Pancreas (tissue), 10 donors: Measurements from ENCODE around the gene WDCP. TPM values are rescaled to one million over a fixed set of nuclear protein-coding genes. Genes with fewer than 3 reads are reported as not detected.
A peak's percentile ranks its signal among the peaks of the same experiment; 100 is the strongest.

Experiments
- ATAC-seq, 4 donors: fragments of 200-7000 bp; cut with Tn5 transposase; one replicate each; pipeline versions ENCODE4 v1.8.0 to v1.9.1; 2020; ENCODE audit warnings: mild to moderate bottlenecking in 4 of 4, moderate library complexity in 4 of 4
- DNase-seq, 6 donors: peaks; one replicate each; pipeline ENCODE4 v3.0.0-alpha.2; 2020
- FAIRE-seq: peaks from 2 replicates; lab custom pipeline; 2012; peaks lifted over from hg19 to GRCh38; lab: Jason Lieb, UNC
- H3K27ac ChIP-seq, 4 donors: fragments of 200-600 bp; sonication (generic); 1 replicate in 3 of 4; 2 replicates in 1 of 4; pipeline versions ENCODE4 v1.5.0 to v1.8.0; 2020
- H3K27me3 ChIP-seq, 4 donors: fragments of 200-600 bp; one replicate each; pipeline ENCODE4 v1.8.0; 2021
- H3K36me3 ChIP-seq, 3 donors: fragments of 200-600 bp; sonication (generic) in 1 of 3; one replicate each; pipeline versions ENCODE4 v1.5.0 to v1.8.0; 2020 to 2021
- H3K4me1 ChIP-seq, 3 donors: fragments of 200-600 bp; one replicate each; pipeline ENCODE4 v1.8.0; 2021
- H3K4me3 ChIP-seq, 4 donors: fragments of 200-600 bp; sonication (generic) in 2 of 4; one replicate each; pipeline versions ENCODE4 v1.5.0 to v1.8.0; 2020 to 2021
- H3K9me3 ChIP-seq, 4 donors: fragments of 200-600 bp; one replicate each; pipeline ENCODE4 v1.8.0; 2021
- CTCF ChIP-seq, 4 donors: fragments of 200-600 bp; sonication (generic) in 3 of 4; IDR thresholded peaks; one replicate each; pipeline versions ENCODE4 v1.5.0 to v1.8.0; 2021; ENCODE audit warnings: antibody characterized with exemption in 4 of 4
- WGBS, 2 donors: extraction: QIAGEN DNeasy Blood & Tissue Kit; methylation state at CpG; one replicate each; pipeline ENCODE4 v1.1.7; 2013; 5-methylcytosine and 5-hydroxymethylcytosine counted together
- intact Hi-C, 3 donors: fragments of 100-400 bp; cut with DNase I; formaldehyde crosslinking; loops; one replicate each; pipeline versions ENCODE4 v1.11.1 to v1.14.2; 2022
- polyA plus RNA-seq, 2 donors: library from polyadenylated mRNA; stranded (reverse); fragments of 200-250 nt; gene quantifications; one replicate each; pipeline ENCODE4 v1.2.3, GENCODE V29; 2013
- total RNA-seq, 6 donors: library from RNA; stranded (reverse); fragmentation: NEBNext Ultra II Directional in 4 of 6; extraction: Animal tissue kit (Norgen Biotek cat#: 25700) in 4 of 6; gene quantifications; one replicate each; pipeline versions ENCODE4 v1.2.1 to v1.2.4, GENCODE V29; 2021 to 2023
- donor health status: healthy with polysubstance abuse.
- donor health status: DM: no; HTN: no; CAD: no; lungs with moderate emphysema.
- donor health status: DM: no; HTN: no; CAD: no.
- donor health status: control.
- donor health status: control.
- donor health status: Bipolar disorder and iron deficiency.
- donor health status: DM: yes; HTN: yes; CAD: no.
- donor health status: DM: no; HTN: no; CAD: no.
- donor health status: DM: no; HTN: no; CAD: no.
- donor health status: DM: yes; HTN: yes; CAD: no.

WDCP gene
- total and polyA plus RNA-seq, 8 donors: 0.84 to 8.5 (median 2.8) TPM

- H3K4me1 ChIP-seq: peaks cover 0 to 7% (median 0%) of the 10 kb centered on the region in 3 donors
- no peak overlapping the region for H3K27ac ChIP-seq
- DNase-seq (no peak), ATAC-seq (no peak), FAIRE-seq (no peak)
- no peaks in the 10 kb centered on the region for H3K36me3 ChIP-seq
- intact Hi-C loops: no loop called here
- WGBS, 2 donors: 97 to 100% methylated on average over 1 of the region's 1 CpG
- no peak for TF ChIP-seq CTCF (IDR thresholded peaks at IDR 0.05)
- no peaks in the 10 kb centered on the region for H3K9me3 ChIP-seq
- H3K4me3 ChIP-seq: no peak overlapping the region
- H3K27me3 ChIP-seq: no peaks in the 10 kb centered on the region
Measured at GRCh38 chr2:24052951-24053350, 5.8 kb upstream of the WDCP start.

- FAIRE-seq: no peak
Measured at GRCh38 chr2:24051833-24052232, 4.6 kb upstream of the WDCP start.

GRCh38 chr2:24050041-24050979 lies 3.1 kb upstream of the WDCP start:
- Histone ChIP-seq H3K4me3 (peak overlapping the region; percentile 59 to 87 (median 70)), H3K9me3 (no peaks in the 10 kb centered on the region), H3K4me1 (peaks cover 0 to 17% (median 0%) of the 10 kb centered on the region in 3 donors), H3K36me3 (no peaks in the 10 kb centered on the region), H3K27ac (peak overlapping the region in 2 of 4 donors; percentile 30 to 50), H3K27me3 (no peaks in the 10 kb centered on the region)
- intact Hi-C loops: no loop called here
- WGBS, 2 donors: 4 to 7% methylated on average over 26 to 47 of the region's 47 CpGs
- ATAC-seq (peak; percentile 13 to 35 (median 21)), DNase-seq (peak; percentile 18 to 80 (median 34)), FAIRE-seq (no peak)
- TF ChIP-seq CTCF (IDR thresholded peaks at IDR 0.05): no peak

More at GRCh38 chr2:24051833-24052232, 4.6 kb upstream of the WDCP start:
- intact Hi-C loops: no loop called here
- H3K4me1 ChIP-seq: peaks cover 0 to 7% (median 0%) of the 10 kb centered on the region in 3 donors
- no peak for ATAC-seq
- no peak for DNase-seq
- no peak for TF ChIP-seq CTCF (IDR thresholded peaks at IDR 0.05)
- no peaks in the 10 kb centered on the region for H3K9me3 ChIP-seq
- 75% methylated on average over 8 of the region's 8 CpGs for WGBS, 2 donors
- H3K27me3 ChIP-seq: no peaks in the 10 kb centered on the region
- H3K36me3 ChIP-seq: no peaks in the 10 kb centered on the region
- no peak overlapping the region for H3K27ac ChIP-seq
- H3K4me3 ChIP-seq: no peak overlapping the region

GRCh38 chr2:24049485-24050021 lies 2.4 kb upstream of the WDCP start, which contains the start of gene FKBP1B:
Gene FKBP1B (plus strand): TSS chr2:24049741. CDS start chr2:24049850, 109 bp downstream.
- Histone ChIP-seq H3K36me3 (no peaks in the 10 kb centered on the region), H3K27me3 (no peaks in the 10 kb centered on the region), H3K4me1 (peaks cover 0 to 17% (median 0%) of the 10 kb centered on the region in 3 donors), H3K27ac (peak within 1 kb of the TSS in 2 of 4 donors; percentile 30 to 50), H3K4me3 (peak within 1 kb of the TSS; percentile 59 to 87 (median 70)), H3K9me3 (no peaks in the 10 kb centered on the region)
- FAIRE-seq (no peak), DNase-seq (peak; percentile 45 to 82 (median 57)), ATAC-seq (peak; percentile 26 to 69 (median 58))
- 0 to 1% methylated on average over 43 to 52 of the region's 52 CpGs for WGBS, 2 donors
- no peak for TF ChIP-seq CTCF (IDR thresholded peaks at IDR 0.05)
- intact Hi-C loops: no loop called here
